ENCODE results near the gene OGFOD1. TPM values are rescaled to one million over a fixed set of nuclear protein-coding genes. Genes with fewer than 3 reads are reported as not detected.

Gene OGFOD1
- polyA plus RNA-seq, 1 donor (not counting 4 experiments of a cell fraction or from before 2014, with no cell fraction given) = 70.5 TPM

- TF ChIP-seq EZH2 (IDR thresholded peaks at IDR 0.05; ENCODE audit: low read length) (no peak), CTCF (optimal IDR thresholded peaks at IDR 0.05 in 1 of 3, IDR thresholded peaks at IDR 0.05 in 1 of 3, conservative IDR thresholded peaks at IDR 0.05 in 1 of 3; ENCODE audit: extremely low read depth in 1 of 3, insufficient read depth in 2 of 3, low read length in 3 of 3) (no peak)
- Histone ChIP-seq H3K4me2 (ENCODE audit: control insufficient read depth, extremely low read depth, insufficient read depth, low read depth, low read length) (no peak overlapping the region), H3K9me1 (ENCODE audit: control insufficient read depth, extremely low read depth, insufficient read depth, low read length) (no peaks in the 10 kb centered on the region), H3K4me3 (ENCODE audit: control insufficient read depth in 2 of 3, extremely low read depth in 1 of 3, insufficient read depth in 2 of 3, low read depth in 1 of 3, low read length in 3 of 3) (no peak overlapping the region), H3K9me3 (ENCODE audit: control insufficient read depth, low read depth, low read length) (no peaks in the 10 kb centered on the region), H3K27ac (ENCODE audit: control insufficient read depth, insufficient read depth, low read length) (no peak overlapping the region), H3K9ac (ENCODE audit: control insufficient read depth, extremely low read depth, insufficient read depth, low read length) (no peak overlapping the region), H3K79me2 (ENCODE audit: control insufficient read depth, insufficient read depth, low read length) (peaks cover 18% of the 10 kb centered on the region), H3K36me3 (ENCODE audit: control insufficient read depth in 2 of 2, extremely low read depth in 1 of 2, insufficient read depth in 2 of 2, low read length in 2 of 2) (peaks cover 5 to 17% of the 10 kb centered on the region in 2 experiments), H4K20me1 (ENCODE audit: control insufficient read depth, extremely low read depth, insufficient read depth, low read length) (no peaks in the 10 kb centered on the region), H2AFZ (ENCODE audit: control insufficient read depth, low read length) (no peak overlapping the region), H3K4me1 (ENCODE audit: control insufficient read depth, extremely low read depth, insufficient read depth, low read length) (peaks cover 5% of the 10 kb centered on the region), H3K27me3 (ENCODE audit: control insufficient read depth, extremely low read depth, insufficient read depth, low read length) (no peaks in the 10 kb centered on the region)
- FAIRE-seq (no peak), DNase-seq (ENCODE audit: low read depth, low spot score) (no peak)
- dilution Hi-C loops (cut with MboI; ENCODE audit: extremely low pct_ligation_motif_present, low sequenced_read_pairs) = no loop called here
Observed at GRCh38 chr16:56411123-56411522, 40.2 kb upstream of the OGFOD1 start.

GRCh38 chr16:56411624-56412023, 39.7 kb upstream of the OGFOD1 start:
- TF ChIP-seq EZH2 (IDR thresholded peaks at IDR 0.05; ENCODE audit: low read length) (no peak), CTCF (optimal IDR thresholded peaks at IDR 0.05 in 1 of 3, IDR thresholded peaks at IDR 0.05 in 1 of 3, conservative IDR thresholded peaks at IDR 0.05 in 1 of 3; ENCODE audit: extremely low read depth in 1 of 3, insufficient read depth in 2 of 3, low read length in 3 of 3) (no peak)
- no peak overlapping the region for H3K9ac ChIP-seq (ENCODE audit: control insufficient read depth, extremely low read depth, insufficient read depth, low read length)
- no peaks in the 10 kb centered on the region for H4K20me1 ChIP-seq (ENCODE audit: control insufficient read depth, extremely low read depth, insufficient read depth, low read length)
- H3K4me3 ChIP-seq (ENCODE audit: control insufficient read depth in 2 of 3, extremely low read depth in 1 of 3, insufficient read depth in 2 of 3, low read depth in 1 of 3, low read length in 3 of 3) = no peak overlapping the region
- H3K36me3 ChIP-seq (ENCODE audit: control insufficient read depth in 2 of 2, extremely low read depth in 1 of 2, insufficient read depth in 2 of 2, low read length in 2 of 2) = peaks cover 5 to 17% of the 10 kb centered on the region in 2 experiments
- no peaks in the 10 kb centered on the region for H3K9me3 ChIP-seq (ENCODE audit: control insufficient read depth, low read depth, low read length)
- no peak overlapping the region for H3K27ac ChIP-seq (ENCODE audit: control insufficient read depth, insufficient read depth, low read length)
- DNase-seq (ENCODE audit: low read depth, low spot score) (no peak), FAIRE-seq (no peak)
- dilution Hi-C loops (cut with MboI; ENCODE audit: extremely low pct_ligation_motif_present, low sequenced_read_pairs) = no loop called here
- no peak overlapping the region for H3K4me2 ChIP-seq (ENCODE audit: control insufficient read depth, extremely low read depth, insufficient read depth, low read depth, low read length)
- peaks cover 22% of the 10 kb centered on the region for H3K79me2 ChIP-seq (ENCODE audit: control insufficient read depth, insufficient read depth, low read length)
- H3K4me1 ChIP-seq (ENCODE audit: control insufficient read depth, extremely low read depth, insufficient read depth, low read length) = peaks cover 5% of the 10 kb centered on the region
- no peaks in the 10 kb centered on the region for H3K9me1 ChIP-seq (ENCODE audit: control insufficient read depth, extremely low read depth, insufficient read depth, low read length)
- no peak overlapping the region for H2AFZ ChIP-seq (ENCODE audit: control insufficient read depth, low read length)
- no peaks in the 10 kb centered on the region for H3K27me3 ChIP-seq (ENCODE audit: control insufficient read depth, extremely low read depth, insufficient read depth, low read length)
